DMS153 (cell line): ENCODE data around the gene NR5A2.

Experiments used
- DNase-seq: peaks from one replicate; lab custom pipeline; 2025; lab: John Stamatoyannopoulos, UW

The NR5A2 gene

DNA sequence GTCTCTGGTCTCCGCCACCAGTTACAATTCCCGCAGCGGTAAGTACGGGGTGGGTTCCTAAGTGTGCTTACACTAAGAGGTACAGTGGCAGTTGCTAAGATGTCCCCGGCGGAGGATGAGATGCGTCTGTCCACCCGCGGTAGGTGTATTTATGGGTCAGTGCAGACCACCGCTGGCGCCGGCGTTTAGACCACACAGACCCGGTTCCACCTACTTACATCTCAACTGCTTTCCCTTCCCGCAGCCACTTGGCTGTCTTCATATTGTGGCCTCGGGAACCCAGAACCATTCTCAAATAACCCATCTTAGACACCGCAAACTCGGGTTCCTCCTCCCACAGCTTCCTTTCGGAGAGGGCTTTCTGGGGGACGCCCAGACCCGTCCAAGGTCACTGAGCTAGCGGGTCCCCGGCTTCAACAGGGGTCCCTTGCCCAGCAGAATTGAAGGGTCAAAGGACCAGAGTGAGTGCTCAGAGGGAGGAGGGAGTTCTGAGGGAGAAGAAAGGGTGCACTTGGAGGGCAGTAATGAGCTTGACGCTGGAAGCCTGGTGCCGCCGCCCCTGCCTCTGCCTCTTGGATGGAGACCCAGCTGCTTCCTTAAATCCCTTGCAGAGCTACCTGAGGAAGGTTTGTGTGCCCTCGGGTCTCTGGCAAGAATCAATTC, 8.6 kb downstream of the NR5A2 start:
- DNase-seq, result no peak

DNA sequence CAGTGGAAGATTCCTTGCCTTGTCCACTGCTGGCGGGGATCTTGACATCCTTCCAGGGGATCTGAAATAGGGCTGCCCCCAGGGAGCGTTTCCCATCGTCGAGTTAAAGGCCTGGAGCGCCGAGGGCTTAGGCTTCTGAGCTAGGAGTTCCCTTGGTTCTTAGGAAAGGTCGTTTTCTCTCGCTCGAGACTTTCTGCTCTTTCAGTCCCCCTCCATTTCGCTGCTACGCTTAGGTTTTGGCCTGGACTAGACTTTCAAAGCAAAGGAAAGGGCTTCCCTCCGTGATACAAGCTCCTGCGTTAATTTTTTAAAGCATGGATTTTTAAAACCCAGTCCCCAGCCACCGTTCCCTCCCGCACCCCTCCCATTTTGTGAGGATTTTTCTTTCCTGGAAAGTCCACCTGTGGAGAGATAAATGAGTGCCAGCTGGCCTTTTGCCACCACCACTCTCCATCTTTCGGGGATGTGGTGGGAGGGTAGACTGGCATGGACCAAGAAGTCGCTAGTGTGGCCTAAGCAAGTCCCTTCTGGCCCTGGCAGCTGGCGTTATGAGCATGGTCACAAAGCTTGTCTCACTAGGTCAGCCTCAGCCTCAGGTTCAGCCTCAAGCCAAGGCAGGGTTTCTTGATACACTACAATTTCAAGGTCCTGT, 9.2 kb downstream of the NR5A2 start:
- DNase-seq, result no peak

DNA sequence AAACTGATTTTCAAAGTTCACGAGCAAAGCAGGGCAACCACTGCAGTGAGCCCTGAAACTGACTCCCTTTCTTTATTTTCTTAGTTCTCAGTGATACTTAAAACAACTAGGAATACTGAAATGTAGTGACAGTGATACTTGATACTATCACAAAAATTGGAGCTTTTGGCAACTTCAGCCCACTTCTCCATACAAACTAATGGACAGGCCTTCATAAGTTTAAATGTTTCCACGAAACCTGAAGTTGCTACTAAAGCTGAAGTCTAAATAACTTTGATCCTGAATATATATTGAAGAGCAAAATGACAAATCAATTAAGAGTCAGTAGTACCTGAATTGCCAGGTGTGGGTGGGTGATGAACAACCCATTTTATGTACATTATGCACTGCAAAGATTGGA, 10.0 kb downstream of the NR5A2 start:
- DNase-seq, result no peak

DNA sequence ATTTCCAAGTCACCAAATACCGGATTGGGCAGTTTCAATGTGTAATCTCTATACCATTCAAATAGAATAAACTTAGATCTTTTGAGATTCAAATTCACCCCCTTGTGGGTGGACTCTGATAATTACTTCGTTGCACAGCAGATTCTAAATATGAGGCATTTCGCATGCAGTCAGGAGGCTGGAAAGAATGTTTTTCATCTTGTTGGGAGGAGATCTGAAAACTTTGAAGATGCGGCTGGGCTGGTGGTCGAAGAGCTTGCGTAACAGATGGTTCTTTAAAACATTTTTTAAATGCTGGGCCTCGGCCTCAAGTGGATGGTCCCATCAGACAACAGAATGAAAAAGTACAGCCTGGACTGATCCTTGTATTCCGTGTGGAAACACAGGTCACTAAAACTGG, 10.4 kb downstream of the NR5A2 start:
- DNase-seq, result no peak

DNA sequence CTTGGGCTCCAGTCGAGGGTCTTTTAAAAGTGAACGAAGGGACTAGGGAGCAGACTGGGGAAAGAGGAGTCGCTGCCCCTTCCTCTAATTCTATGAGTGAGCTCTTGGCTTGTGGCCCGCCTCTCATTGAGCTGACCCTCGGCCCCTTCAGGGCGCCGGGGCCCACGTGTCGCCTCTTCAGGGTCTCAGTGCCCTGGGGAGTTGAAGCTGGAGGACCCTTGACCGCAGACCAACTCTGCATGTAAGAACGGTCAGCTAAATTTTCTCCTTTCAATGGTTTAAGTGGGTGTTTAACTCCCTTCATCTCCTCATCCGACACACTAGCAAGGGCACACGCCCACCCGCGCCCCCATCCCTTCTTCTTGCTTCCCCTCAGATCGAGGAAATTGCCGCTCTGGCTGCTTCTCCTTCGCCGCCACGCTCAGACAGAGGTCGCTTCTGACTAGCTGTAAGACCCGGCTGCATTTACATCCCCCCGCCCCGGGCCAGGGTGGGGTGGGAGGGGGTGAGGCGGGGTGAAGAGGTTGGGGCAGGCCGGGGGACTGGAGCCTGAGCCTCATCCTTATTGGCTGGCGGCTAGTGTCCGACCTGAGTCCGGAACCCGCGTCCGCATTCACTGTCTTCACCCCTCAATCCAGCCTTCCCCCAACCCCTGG, 10.9 kb downstream of the NR5A2 start:
- no peak for DNase-seq

DNA sequence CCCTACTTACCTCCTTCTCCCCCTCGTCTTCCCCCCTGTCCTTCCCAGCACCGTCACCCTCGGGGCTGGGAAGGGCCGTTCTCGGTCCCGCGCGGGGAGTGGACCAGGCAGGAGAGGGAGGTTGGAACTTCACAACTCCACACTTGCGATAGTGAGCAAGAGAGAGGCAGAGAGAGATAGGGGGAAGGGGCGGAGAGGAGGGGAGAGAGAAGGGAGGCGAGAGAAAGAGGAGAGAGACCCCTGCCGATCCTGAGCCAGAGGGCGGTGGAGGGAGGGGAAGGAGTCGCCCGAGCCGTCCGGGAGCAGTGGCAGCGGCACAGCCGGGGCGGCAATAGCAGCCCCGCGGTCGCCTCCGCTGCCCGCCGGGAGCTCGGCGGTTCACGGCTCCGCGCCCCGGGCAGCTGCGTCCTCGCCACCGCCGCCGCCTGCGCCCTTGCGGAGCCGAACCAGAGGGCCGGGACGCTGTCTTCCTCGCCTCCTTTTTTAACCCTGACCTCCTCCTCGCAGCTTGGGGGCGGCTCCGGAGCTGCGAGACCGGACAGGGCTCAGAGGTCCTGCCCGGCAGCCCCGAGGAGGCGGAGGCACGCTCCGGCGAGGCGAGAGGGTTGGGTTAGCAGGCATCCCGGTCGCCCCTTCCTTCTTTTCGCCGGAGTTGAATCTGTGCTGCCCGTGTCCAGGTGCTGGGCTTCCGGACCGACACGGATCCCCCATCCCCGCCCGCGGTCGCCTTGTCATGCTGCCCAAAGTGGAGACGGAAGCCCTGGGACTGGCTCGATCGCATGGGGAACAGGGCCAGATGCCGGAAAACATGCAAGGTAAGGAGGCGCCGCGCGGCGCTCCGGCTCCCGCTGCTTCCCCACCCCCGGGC, 11.7 kb downstream of the NR5A2 start:
- DNase-seq, result no peak

DNA sequence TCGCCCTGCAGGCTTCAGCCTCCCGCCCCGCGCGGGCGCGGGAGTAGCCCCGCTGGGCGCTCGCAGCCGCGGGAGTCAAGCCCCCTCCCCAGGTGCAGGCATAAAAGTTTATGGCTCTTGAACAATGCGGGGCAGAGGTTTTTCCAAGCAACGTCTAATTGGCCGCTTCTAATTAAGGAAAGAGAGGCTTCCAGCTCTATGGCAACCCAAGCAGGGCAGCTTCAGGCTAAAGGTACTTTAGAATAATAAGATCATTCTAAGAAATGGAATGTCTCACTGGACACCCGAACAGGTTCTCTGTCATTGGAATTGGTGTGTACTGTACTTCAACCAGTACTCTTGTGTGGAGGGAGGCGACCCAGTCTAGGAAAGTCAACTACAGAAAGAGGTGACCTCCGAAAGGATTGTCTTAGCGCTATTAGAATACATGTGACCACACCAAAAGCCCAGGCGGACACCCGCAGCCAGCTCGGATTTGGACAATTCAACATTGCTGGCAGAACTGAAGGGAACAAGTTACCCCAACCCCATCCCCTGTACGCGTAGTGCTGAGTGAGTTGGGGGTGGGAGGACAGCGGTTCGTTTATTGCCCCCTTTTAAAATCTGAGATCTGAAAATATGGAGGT, 12.5 kb downstream of the NR5A2 start:
- no peak for DNase-seq

DNA sequence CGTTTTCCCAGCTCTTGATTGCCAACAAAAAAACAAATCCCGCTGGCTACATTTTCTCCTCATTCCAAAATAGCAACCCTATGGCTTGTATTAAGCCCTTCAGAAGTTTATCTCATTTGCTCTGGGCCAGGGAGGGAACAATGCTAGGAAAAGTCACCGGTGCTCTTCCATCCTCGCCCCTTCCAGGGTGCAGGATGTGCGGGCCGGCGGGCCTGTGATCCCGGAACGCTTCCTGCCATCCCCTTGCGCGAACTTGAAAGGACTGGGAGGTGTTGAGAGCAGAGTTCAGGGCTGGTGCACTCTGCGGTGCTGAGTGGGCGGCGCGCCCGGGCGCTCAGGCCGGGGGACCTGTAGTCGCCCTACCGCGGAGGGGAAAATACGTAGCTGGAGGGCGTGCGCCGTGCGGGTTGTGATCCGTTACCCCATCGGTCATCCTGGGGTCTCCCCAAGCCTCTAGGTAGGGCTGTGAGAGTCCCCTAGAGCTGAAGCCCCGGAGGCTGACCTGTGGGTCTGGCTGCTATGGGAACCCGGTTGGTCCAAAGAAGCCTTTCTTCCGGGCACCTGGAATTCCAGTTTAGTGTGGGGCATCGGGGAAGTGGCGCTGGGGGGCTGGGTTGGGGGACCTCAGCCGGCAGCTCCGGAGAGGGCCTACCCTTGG, 13.1 kb downstream of the NR5A2 start:
- DNase-seq, result no peak

DNA sequence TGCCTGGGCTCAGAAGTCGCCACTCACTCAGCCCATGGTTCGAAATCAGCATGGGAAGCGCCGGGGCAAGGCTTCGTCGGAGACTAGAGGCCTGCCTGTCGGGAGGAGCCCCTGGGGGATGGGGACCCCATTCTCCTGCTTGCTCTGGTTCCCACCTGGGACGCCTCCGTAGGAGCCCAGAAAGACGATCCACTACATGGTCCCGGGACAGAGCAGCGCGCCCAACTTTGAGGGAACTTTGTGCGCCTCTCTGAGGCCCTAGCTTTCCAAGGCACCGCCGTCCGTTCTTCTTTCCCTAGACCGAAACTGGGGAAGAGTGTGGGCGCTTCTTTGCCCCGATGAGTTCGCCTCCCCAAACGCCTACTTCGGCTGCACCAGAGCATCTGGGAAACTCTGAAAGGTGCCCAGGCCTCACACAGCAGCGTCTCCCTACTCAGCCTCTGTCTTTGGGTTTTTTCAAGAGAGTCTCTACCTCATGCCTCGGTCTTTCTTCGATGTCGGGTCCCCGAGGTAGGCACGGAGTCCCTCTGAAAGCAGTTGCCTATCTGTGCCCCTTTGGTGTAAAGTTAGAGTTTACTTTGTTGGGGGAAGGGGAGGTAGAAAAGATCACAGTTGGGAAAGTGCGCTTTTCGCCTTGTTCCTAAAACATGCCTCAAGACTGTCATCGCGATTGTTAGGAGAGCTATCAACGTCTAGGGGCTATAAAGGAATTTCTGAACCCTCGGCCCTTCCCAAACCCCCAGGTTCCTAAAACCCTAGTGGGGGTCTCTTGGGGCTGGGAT, 14.0 kb downstream of the NR5A2 start:
- DNase-seq, result no peak

DNA sequence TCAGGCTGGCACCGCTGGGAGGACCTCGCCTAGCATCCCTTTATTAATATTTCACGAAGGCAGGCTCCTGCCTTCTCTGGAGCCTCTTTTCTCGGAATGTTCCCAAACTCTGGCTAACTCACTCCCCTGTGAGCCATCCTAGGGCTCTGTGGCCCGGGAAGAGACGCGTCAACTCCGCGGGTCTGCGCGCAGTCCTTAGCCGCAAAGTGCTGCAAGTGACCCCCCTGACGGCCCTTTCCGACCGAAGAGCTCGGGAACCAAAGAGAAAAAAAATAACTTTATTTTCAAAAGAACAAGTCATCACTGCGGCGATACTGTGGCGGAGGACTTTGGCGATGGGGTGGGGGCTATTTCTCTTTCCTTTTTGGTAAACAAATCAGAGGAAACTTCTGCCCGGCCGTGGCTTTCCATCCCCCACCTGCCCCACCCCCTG, 14.6 kb downstream of the NR5A2 start:
- no peak for DNase-seq

DNA sequence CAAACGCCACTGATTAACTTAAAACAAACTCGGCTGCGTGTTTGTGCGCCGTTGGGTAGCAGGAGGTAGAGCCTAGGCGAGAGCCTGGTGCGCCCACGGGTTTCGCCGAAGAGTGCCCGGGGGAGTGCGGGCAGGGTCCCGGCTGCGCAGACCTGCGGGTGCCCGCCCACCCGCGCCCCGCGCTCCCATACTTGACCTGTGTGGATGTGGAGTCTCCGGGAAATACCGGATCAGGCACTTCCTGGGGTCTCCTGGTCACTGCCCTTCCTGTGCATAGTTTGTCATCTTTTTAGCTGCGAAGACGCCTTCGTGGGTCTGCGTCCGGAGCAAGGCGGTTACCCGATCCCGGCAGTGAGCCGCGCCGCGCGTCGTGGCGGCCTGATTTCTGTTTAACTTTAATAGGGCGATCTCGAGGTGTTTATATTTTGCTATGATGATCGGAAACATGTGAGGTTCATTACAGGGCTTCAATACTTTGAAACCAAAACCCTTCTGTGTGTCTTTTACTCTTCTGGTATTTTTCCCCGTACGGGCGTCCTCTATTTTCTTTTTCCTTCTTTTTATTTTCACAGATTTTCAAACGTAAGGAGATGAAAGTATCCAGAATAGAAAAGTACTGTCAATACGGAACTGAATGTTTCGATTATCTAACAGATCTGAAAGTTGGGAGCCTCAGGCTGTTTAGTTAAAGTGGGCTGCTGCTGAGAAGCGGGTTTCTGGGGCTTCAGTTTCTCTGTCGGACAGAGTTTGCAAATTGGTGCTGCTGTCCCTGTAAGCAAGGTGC, 15.2 kb downstream of the NR5A2 start:
- DNase-seq, result no peak

DNA sequence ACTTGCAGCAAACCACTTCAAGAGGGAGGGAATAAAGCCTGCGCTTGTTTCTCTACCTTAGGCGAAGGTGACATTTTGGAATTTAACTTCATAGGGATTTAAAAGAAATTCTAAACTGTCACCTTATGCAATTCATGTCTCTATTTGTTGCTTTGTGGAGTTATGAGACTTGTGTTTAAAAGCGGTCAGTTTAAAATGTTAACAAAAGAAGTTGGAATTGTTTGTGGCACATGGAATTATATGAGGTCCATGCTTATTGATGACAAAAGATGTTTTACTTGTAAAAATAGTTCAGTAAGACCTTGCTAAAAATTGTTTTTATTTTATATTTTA, 15.8 kb downstream of the NR5A2 start:
- DNase-seq, result no peak

DNA sequence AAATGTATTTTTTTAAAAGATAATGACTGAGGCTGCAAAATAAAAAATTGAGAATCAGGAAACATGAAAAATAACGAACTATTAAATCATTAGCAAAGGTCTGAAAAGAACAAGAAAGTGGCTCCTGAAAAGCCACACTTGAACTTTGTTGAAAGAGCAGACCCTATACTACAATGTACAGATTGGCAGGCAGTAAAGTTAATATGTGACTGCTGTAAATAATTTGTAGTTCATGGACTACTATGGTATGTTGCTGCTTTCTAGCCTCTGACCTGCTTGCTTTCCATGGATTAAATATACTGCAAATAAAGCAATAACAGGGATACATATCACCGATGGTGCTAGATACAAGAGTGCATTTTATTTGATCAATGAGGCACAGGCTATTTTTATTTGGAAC, 18.6 kb downstream of the NR5A2 start:
- DNase-seq, result no peak

DNA sequence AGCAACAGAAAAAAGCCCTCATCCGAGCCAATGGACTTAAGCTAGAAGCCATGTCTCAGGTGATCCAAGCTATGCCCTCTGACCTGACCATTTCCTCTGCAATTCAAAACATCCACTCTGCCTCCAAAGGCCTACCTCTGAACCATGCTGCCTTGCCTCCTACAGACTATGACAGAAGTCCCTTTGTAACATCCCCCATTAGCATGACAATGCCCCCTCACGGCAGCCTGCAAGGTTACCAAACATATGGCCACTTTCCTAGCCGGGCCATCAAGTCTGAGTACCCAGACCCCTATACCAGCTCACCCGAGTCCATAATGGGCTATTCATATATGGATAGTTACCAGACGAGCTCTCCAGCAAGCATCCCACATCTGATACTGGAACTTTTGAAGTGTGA, 20.7 kb downstream of the NR5A2 start:
- no peak for DNase-seq

DNA sequence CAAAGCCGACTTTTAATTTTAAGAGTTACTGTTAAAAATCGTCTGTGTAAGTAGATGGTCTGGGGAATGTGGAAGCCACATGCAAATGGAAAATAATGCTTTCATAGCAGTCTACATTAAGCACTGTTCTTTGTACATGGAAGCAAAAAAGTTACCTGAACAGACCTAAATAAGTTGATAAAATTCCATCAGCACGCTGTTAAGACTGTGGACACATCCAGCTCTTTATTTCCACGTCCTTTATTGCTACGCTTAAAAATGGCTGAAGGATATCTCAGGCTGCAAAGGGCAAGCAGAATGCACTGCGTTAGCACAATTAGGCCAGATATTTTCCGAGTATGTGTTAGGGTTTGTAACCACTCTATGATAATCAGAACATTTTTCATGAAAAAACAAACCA, 22.3 kb downstream of the NR5A2 start:
- no peak for DNase-seq

DNA sequence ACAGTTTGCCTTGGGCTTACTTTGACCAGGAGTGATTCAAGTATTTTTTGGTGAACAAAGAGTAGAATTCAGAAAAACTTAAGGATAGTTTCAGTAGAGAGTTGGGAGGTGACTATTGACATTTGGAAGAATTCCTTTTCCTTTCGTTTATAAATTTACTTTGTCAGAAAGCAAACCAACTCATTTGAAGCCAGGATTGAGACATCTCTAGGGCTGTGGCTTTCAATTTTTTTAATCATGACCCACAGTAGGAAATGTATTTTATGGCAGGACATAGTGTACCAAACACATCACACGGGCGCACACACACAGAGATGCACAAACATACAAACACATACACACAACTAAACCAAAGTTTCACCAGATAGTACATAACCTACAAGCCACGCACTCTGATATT, 24.1 kb downstream of the NR5A2 start:
- no peak for DNase-seq

DNA sequence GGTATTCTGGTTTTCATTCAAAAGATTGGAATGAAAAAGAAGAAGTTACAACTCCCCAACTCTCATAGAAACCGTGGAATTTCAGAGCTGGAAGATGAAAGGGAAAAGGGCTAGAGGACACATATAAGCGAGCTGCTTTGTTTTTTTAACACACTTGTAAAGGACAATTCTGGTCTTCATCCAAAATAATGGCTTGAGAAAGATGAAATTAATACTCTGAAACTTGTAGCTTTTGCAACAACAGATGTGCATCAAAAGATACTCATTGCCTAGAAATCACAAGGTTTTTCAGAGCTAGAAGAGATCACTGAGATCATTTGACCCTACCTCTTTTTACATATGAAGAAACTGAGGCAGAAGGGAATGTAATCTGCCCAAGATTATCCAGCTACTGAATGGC, 25.6 kb downstream of the NR5A2 start:
- DNase-seq, result no peak

DNA sequence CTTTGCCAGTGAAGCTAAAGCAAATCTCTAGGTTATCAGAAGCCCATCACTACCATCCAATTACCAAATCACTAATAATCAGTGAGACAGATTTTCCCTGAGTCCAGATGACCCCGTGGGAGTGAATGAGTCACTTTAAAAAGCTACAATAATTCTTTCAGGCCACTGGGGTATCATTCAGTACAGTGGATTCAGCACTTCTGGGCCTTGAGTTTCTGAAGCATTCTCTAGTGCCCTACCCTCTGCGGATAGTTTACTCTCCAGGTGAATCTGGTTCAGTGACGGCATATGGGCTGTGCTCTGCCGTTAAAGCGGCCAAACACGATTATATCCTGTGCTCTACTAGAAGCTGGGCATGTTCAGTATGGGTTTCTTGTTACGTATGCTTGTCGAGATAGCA, 26.1 kb downstream of the NR5A2 start:
- no peak for DNase-seq

DNA sequence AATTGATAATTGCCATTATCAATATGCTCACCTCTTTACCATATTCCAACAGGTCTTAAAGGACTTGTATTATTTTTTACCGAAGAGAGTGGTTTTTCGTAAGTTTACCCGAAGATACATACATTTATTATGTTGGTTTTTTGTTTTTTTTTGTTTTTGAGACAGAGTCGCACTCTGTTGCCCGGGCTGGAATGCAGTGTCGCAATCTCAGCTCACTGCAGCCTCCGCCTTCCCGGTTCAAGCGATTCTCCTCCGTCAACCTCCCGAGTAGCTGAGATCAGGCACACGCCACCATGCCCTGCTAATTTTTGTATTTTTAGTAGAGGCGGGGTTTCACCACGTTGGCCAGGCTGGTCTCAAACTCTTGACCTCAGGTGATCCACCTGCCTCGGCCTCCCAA, 30.8 kb downstream of the NR5A2 start:
- no peak for DNase-seq

DNA sequence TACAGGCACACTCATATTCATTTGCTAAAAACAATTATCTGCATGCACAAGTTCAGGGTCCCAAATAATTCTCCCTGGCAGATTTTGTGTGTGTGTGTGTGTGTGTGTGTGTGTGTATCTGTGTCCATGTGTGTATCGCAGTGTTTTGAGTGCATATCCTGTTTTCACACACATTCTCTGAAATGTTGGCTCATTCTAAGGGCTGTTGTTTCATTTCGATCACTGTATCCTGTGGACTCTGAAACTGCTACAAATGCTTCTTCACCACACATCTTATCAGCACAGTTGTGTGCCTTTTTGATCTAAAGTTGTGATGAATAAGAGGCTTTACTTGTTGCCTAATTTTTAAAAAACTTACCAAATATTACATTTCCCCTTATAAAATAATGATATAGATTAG, 34.6 kb downstream of the NR5A2 start:
- DNase-seq, result no peak
